IMR-90 (cell line): ENCODE data around the gene C10orf90. TPM values are rescaled to one million over a fixed set of nuclear protein-coding genes. Genes with fewer than 3 reads are reported as not detected.

Experiments used
- ATAC-seq: fragments of 200-7000 bp; cut with Tn5 transposase; 2 replicates; pipeline ENCODE4 v1.9.1; 2020; ENCODE audit warnings: low read depth, mild to moderate bottlenecking, moderate library complexity
- BruUV-seq: library from RNA; stranded (reverse); fragments of 400-500 nt; replicated peaks from 2 replicates; lab custom pipeline; 2021; lab: Mats Ljungman, UMichigan
- CTCF ChIA-PET: fragments of 300-600 bp; formaldehyde crosslinking; extraction: SDS; loops from one replicate; lab custom pipeline; 2021; ENCODE audit warnings: antibody characterized with exemption; lab: Yijun Ruan, JAX
- POLR2A ChIA-PET: fragments of 300-600 bp; sonication (Branson Sonifier 250); formaldehyde crosslinking; loops from one replicate; lab custom pipeline; 2022; ENCODE audit warnings: antibody characterized with exemption; ENCODE audit not compliant: unreplicated experiment; lab: Charles Lee
- DNase-seq: peaks from one replicate; pipeline ENCODE4 v3.0.0; 2013
- H2AFZ ChIP-seq: replicated peaks from 2 replicates; pipeline ENCODE3; 2013; ENCODE audit warnings: low read length, mild to moderate bottlenecking; ENCODE audit not compliant: poor library complexity
- H2AK5ac ChIP-seq: 2 replicates; pipeline ENCODE4 v1.6.1; 2013; ENCODE audit warnings: low read depth, low read length, inconsistent platforms
- H2AK9ac ChIP-seq: replicated peaks from 2 replicates; pipeline ENCODE3; 2013; ENCODE audit warnings: mild to moderate bottlenecking, low read depth, low read length, moderate library complexity; ENCODE audit not compliant: poor library complexity
- H2BK120ac ChIP-seq: 2 replicates; pipeline ENCODE4 v1.6.1; 2013; ENCODE audit warnings: low read depth, low read length, inconsistent platforms
- H2BK15ac ChIP-seq: 3 replicates; pipeline ENCODE4 v1.6.1; 2013; ENCODE audit warnings: low read depth, low read length, inconsistent platforms
- H2BK20ac ChIP-seq: 2 replicates; pipeline ENCODE4 v1.6.1; 2013; ENCODE audit warnings: low read depth, mild to moderate bottlenecking, inconsistent platforms, low read length, moderate library complexity
- H2BK5ac ChIP-seq: 2 replicates; pipeline ENCODE4 v1.6.1; 2013; ENCODE audit warnings: mild to moderate bottlenecking, low read depth, low read length, inconsistent platforms; ENCODE audit not compliant: poor library complexity, severe bottlenecking
- H3K14ac ChIP-seq: replicated peaks from 2 replicates; pipeline ENCODE4 v1.6.1; 2013; ENCODE audit warnings: low read depth, low read length, inconsistent platforms
- H3K18ac ChIP-seq: 2 replicates; pipeline ENCODE4 v1.6.1; 2013; ENCODE audit warnings: low read depth, low read length, control low read depth
- H3K23ac ChIP-seq: 2 replicates; pipeline ENCODE4 v1.6.1; 2013; ENCODE audit warnings: low read depth, low read length, inconsistent platforms
- H3K27ac ChIP-seq: 2 replicates; pipeline ENCODE4 v1.5.1; 2013; ENCODE audit warnings: mild to moderate bottlenecking, control low read depth, low read length; ENCODE audit not compliant: insufficient read depth
- H3K27me3 ChIP-seq: 2 replicates; pipeline ENCODE4 v1.6.1; 2013; ENCODE audit warnings: low read length; ENCODE audit not compliant: control insufficient read depth, insufficient read depth
- H3K36me3 ChIP-seq: 2 replicates; pipeline ENCODE4 v1.6.1; 2013; ENCODE audit warnings: low read length, mixed read lengths; ENCODE audit not compliant: control insufficient read depth, insufficient read depth
- H3K4ac ChIP-seq: 2 replicates; pipeline ENCODE4 v1.6.1; 2013; ENCODE audit warnings: low read depth, low read length, inconsistent platforms
- H3K4me1 ChIP-seq: 2 replicates; pipeline ENCODE4 v1.6.1; 2013; ENCODE audit warnings: low read length, mixed read lengths; ENCODE audit not compliant: control insufficient read depth, insufficient read depth
- H3K4me2 ChIP-seq: 2 replicates; pipeline ENCODE4 v1.6.1; 2013; ENCODE audit warnings: low read depth, mild to moderate bottlenecking, control low read depth, low read length, moderate library complexity
- H3K4me3 ChIP-seq: 2 replicates; pipeline ENCODE4 v1.5.1; 2013; ENCODE audit warnings: low read depth, mild to moderate bottlenecking, control low read depth, low read length, moderate library complexity; ENCODE audit not compliant: insufficient read depth
- H3K56ac ChIP-seq: 2 replicates; pipeline ENCODE4 v1.6.1; 2013; ENCODE audit warnings: low read length, inconsistent platforms; ENCODE audit not compliant: insufficient read depth; ENCODE audit errors: extremely low read depth
- H3K79me1 ChIP-seq, 2 experiments: 2 replicates each; pipeline ENCODE4 v1.6.1; 2013; ENCODE audit warnings: low read length in 2 of 2, inconsistent platforms in 1 of 2, low read depth in 1 of 2
- H3K9ac ChIP-seq: 2 replicates; pipeline ENCODE4 v1.6.1; 2013; ENCODE audit warnings: low read depth, low read length, control low read depth
- H3K9me1 ChIP-seq: 2 replicates; pipeline ENCODE4 v1.6.1; 2013; ENCODE audit warnings: low read length, inconsistent platforms; ENCODE audit not compliant: insufficient read depth
- H3K9me3 ChIP-seq: 2 replicates; pipeline ENCODE4 v1.6.1; 2013; ENCODE audit warnings: low read length; ENCODE audit not compliant: control insufficient read depth, insufficient read depth
- H4K20me1 ChIP-seq: 2 replicates; pipeline ENCODE4 v1.6.1; 2013; ENCODE audit warnings: low read length, inconsistent platforms; ENCODE audit not compliant: insufficient read depth
- H4K5ac ChIP-seq: 2 replicates; pipeline ENCODE4 v1.6.1; 2013; ENCODE audit warnings: mild to moderate bottlenecking, low read depth, low read length, control low read depth
- H4K8ac ChIP-seq, 2 experiments: 2 replicates each; pipeline ENCODE4 v1.6.1; 2013; ENCODE audit warnings: low read depth in 2 of 2, low read length in 2 of 2, control low read depth in 1 of 2, inconsistent platforms in 1 of 2
- H4K91ac ChIP-seq: 2 replicates; pipeline ENCODE4 v1.6.1; 2013; ENCODE audit warnings: low read depth, low read length, inconsistent platforms; ENCODE audit not compliant: insufficient read depth
- BHLHE40 ChIP-seq: fragments of 150-350 bp; IDR thresholded peaks from 2 replicates; pipeline ENCODE4 v1.6.1; 2016; ENCODE audit warnings: mild to moderate bottlenecking, low read depth, low read length
- CEBPB ChIP-seq: IDR thresholded peaks from 2 replicates; pipeline ENCODE4 v1.6.1; 2012; ENCODE audit warnings: low read depth, low read length, improper control_type of control experiment
- CHD1 ChIP-seq: IDR thresholded peaks from 2 replicates; pipeline ENCODE4 v1.6.1; 2012; ENCODE audit warnings: low read depth, low read length, improper control_type of control experiment
- CTCF ChIP-seq: conservative IDR thresholded peaks from 2 replicates; pipeline ENCODE4 v1.5.1; 2012; ENCODE audit warnings: mild to moderate bottlenecking, low read depth, low read length, improper control_type of control experiment
- ELK1 ChIP-seq: fragments of 150-350 bp; IDR thresholded peaks from 2 replicates; pipeline ENCODE4 v1.6.1; 2016; ENCODE audit warnings: low read depth, mild to moderate bottlenecking, low read length, moderate library complexity, borderline replicate concordance
- FOS ChIP-seq: fragments of 150-350 bp; IDR thresholded peaks from 2 replicates; pipeline ENCODE4 v1.6.1; 2016; ENCODE audit warnings: low read depth, low read length
- MAFK ChIP-seq: IDR thresholded peaks from 2 replicates; pipeline ENCODE4 v1.6.1; 2012; ENCODE audit warnings: low read depth, low read length, improper control_type of control experiment
- MAZ ChIP-seq: IDR thresholded peaks from 2 replicates; pipeline ENCODE4 v1.6.1; 2012; ENCODE audit warnings: low read depth, mild to moderate bottlenecking, low read length, improper control_type of control experiment, moderate library complexity, borderline replicate concordance
- MXI1 ChIP-seq: IDR thresholded peaks from 2 replicates; pipeline ENCODE4 v1.6.1; 2012; ENCODE audit warnings: low read depth, mild to moderate bottlenecking, low read length, moderate library complexity, borderline replicate concordance
- NFE2L2 ChIP-seq: fragments of 150-350 bp; IDR thresholded peaks from 2 replicates; pipeline ENCODE4 v1.6.1; 2016; ENCODE audit warnings: low read depth, mild to moderate bottlenecking, low read length
- POLR2A ChIP-seq: IDR thresholded peaks from 2 replicates; pipeline ENCODE4 v1.6.1; 2012; ENCODE audit warnings: mild to moderate bottlenecking, low read depth, low read length
- RAD21 ChIP-seq: IDR thresholded peaks from 2 replicates; pipeline ENCODE4 v1.6.1; 2012; ENCODE audit warnings: low read length, improper control_type of control experiment
- RCOR1 ChIP-seq: IDR thresholded peaks from 2 replicates; pipeline ENCODE4 v1.6.1; 2012; ENCODE audit warnings: mild to moderate bottlenecking, low read length, improper control_type of control experiment; ENCODE audit not compliant: insufficient replicate concordance
- RFX5 ChIP-seq: IDR thresholded peaks from 2 replicates; pipeline ENCODE4 v1.8.0; 2012; ENCODE audit warnings: low read depth, mild to moderate bottlenecking, low read length, moderate library complexity
- SMC3 ChIP-seq: fragments of 150-350 bp; IDR thresholded peaks from 2 replicates; pipeline ENCODE4 v1.6.1; 2016; ENCODE audit warnings: low read depth, mild to moderate bottlenecking, antibody characterized with exemption, low read length, moderate library complexity
- USF2 ChIP-seq: fragments of 150-350 bp; IDR thresholded peaks from 2 replicates; pipeline ENCODE4 v1.6.1; 2017; ENCODE audit warnings: mild to moderate bottlenecking, antibody characterized with exemption, low read length, low read depth
- WGBS, 2 experiments: methylation state at CpG; one replicate each; pipeline versions ENCODE4 v1.1.5 to v1.1.7; 2013; ENCODE audit warnings: missing lambda C conversion rate in 2 of 2; ENCODE audit not compliant: insufficient read length in 1 of 2; ENCODE audit errors: extremely low coverage in 2 of 2; 5-methylcytosine and 5-hydroxymethylcytosine counted together
- dilution Hi-C: fragments of 300-500 bp; cut with HindIII; formaldehyde crosslinking; loops from one replicate; pipeline ENCODE4 v1.14.3; 2018; ENCODE audit warnings: low sequenced_read_pairs; ENCODE audit not compliant: unreplicated experiment
- in situ Hi-C: fragments of 300-500 bp; cut with MboI; formaldehyde crosslinking; loops from 3 replicates; pipeline ENCODE4 v1.14.3; 2019; ENCODE audit warnings: low sequenced_read_pairs, inconsistent platforms, mixed read lengths
- intact Hi-C: fragments of 100-400 bp; cut with micrococcal nuclease; formaldehyde crosslinking; loops from 2 replicates; pipeline ENCODE4 v1.10.0; 2022
- polyA plus RNA-seq, 3 experiments: library from polyadenylated mRNA; depleted of rRNA; stranded (reverse); fragments of >200 nt; gene quantifications; 2 replicates each; pipeline ENCODE4 v1.2.3, GENCODE V29; 2012; ENCODE audit warnings: low replicate concordance in 1 of 3
- total RNA-seq: library from RNA; depleted of rRNA; stranded (reverse); fragments of >200 nt; gene quantifications from 2 replicates; pipeline ENCODE4 v1.2.3, GENCODE V29; 2012

The C10orf90 gene
- total and polyA plus RNA-seq, 2 of the 4 experiments (the other 2 are of a cell fraction): 0.05 to 0.18 TPM

GRCh38 chr10:126668505-126668904 is 2.0 kb downstream of the C10orf90 start:
- Histone ChIP-seq H3K23ac (no peak overlapping the region), H4K91ac (no peak overlapping the region), H3K36me3 (no peaks in the 10 kb centered on the region), H3K27me3 (no peaks in the 10 kb centered on the region), H2AFZ (no peak overlapping the region), H2AK5ac (no peak overlapping the region), H2BK15ac (no peak overlapping the region), H3K9me3 (no peaks in the 10 kb centered on the region; the same call in 1 of the 2 replicates), H4K5ac (no peak overlapping the region), H3K56ac (no peak overlapping the region), H3K4me2 (no peak overlapping the region), H3K9me1 (no peaks in the 10 kb centered on the region), H2BK5ac (no peak overlapping the region), H3K27ac (no peak overlapping the region), H3K79me1 (no peaks in the 10 kb centered on the region), H3K18ac (no peak overlapping the region), H4K20me1 (no peaks in the 10 kb centered on the region), H3K4me1 (no peaks in the 10 kb centered on the region), H2BK120ac (no peak overlapping the region), H3K4me3 (no peak overlapping the region), H3K4ac (no peak overlapping the region), H4K8ac (no peak overlapping the region), H3K9ac (no peak overlapping the region), H2BK20ac (no peak overlapping the region), H2AK9ac (no peak overlapping the region), H3K14ac (no peak overlapping the region)
- no peak for TF ChIP-seq NFE2L2
- TF ChIP-seq BHLHE40: no peak
- no peak for TF ChIP-seq RFX5
- no peak for TF ChIP-seq MXI1
- no peak for TF ChIP-seq FOS
- TF ChIP-seq POLR2A: no peak
- TF ChIP-seq CHD1: no peak
- TF ChIP-seq ELK1: no peak
- TF ChIP-seq MAFK: no peak
- no peak for TF ChIP-seq CEBPB
- no peak for TF ChIP-seq USF2
- no peak for TF ChIP-seq RAD21
- TF ChIP-seq CTCF: no peak
- no peak for TF ChIP-seq SMC3
- TF ChIP-seq RCOR1: no peak
- no peak for TF ChIP-seq MAZ
- dilution Hi-C loops: no loop called here
- ChIA-PET POLR2A (no interaction called here), CTCF (no interaction called here)
- in situ Hi-C loops: no loop called here
- no peak for ATAC-seq
- 33% methylated on average over 2 of the region's 4 CpGs; no CpG with 5 or more reads in 1 of the 2 experiments for whole genome bisulfite sequencing, 2 experiments
- intact Hi-C loops: no loop called here
- no TSS peak for BruUV-seq
- no peak for DNase-seq
